T1000 (cell line): ENCODE measurements around the gene ABHD6.
"Not testable (repeated sequence)": the region's sequence is repeated elsewhere in the genome, so short reads cannot be mapped to it uniquely, and the experiment has no call there.

ENCODE experiments used
- DNase-seq: peaks from one replicate; lab custom pipeline; 2025; ENCODE audit warnings: mixed read lengths; lab: John Stamatoyannopoulos, UW

ABHD6 gene

GRCh38 chr3:58323529-58324390 is 86.2 kb downstream of the ABHD6 start:
- DNase-seq: no peak

- DNase-seq: no peak
Measured at GRCh38 chr3:58324391-58325390, 87.1 kb downstream of the ABHD6 start.

- DNase-seq: no peak
Measured at GRCh38 chr3:58325525-58325992, 88.0 kb downstream of the ABHD6 start.

- DNase-seq: no peak
Measured at GRCh38 chr3:58326267-58326900, 88.8 kb downstream of the ABHD6 start.

- DNase-seq: no peak
Measured at GRCh38 chr3:58329150-58329921, 91.7 kb downstream of the ABHD6 start.

- no peak for DNase-seq
Measured at GRCh38 chr3:58329922-58330413, 92.4 kb downstream of the ABHD6 start.

- no peak for DNase-seq
Measured at GRCh38 chr3:58331593-58332152, 94.1 kb downstream of the ABHD6 start.

GRCh38 chr3:58332575-58333188 is 95.1 kb downstream of the ABHD6 start, which contains the start of gene PXK:
Gene PXK (plus strand): TSS chr3:58332892. CDS start chr3:58332989, 97 bp downstream.
- DNase-seq: peak; percentile 74

GRCh38 chr3:58333206-58334012 is 95.8 kb downstream of the ABHD6 start:
- no peak for DNase-seq

GRCh38 chr3:58334013-58334321 is 96.4 kb downstream of the ABHD6 start:
- DNase-seq: no peak

- no peak for DNase-seq
Measured at GRCh38 chr3:58334506-58334884, 96.9 kb downstream of the ABHD6 start.

- DNase-seq: no peak
Measured at GRCh38 chr3:58335652-58335947, 98.0 kb downstream of the ABHD6 start.

GRCh38 chr3:58336135-58336882 is 98.7 kb downstream of the ABHD6 start:
- DNase-seq: no peak

- DNase-seq: no peak
Measured at GRCh38 chr3:58337190-58337589, 99.6 kb downstream of the ABHD6 start.

- DNase-seq: not testable (repeated sequence)
Measured at GRCh38 chr3:58339146-58339545, 101.6 kb downstream of the ABHD6 start.

GRCh38 chr3:58340594-58341244 is 103.1 kb downstream of the ABHD6 start:
- no peak for DNase-seq

GRCh38 chr3:58341376-58341775 is 103.8 kb downstream of the ABHD6 start:
- DNase-seq: no peak

- DNase-seq: no peak
Measured at GRCh38 chr3:58342676-58343075, 105.1 kb downstream of the ABHD6 start.
